ENCODE data around the gene GALNT7. TPM values are rescaled to one million over a fixed set of nuclear protein-coding genes. Genes with fewer than 3 reads are reported as not detected.

The GALNT7 gene
- total RNA-seq, 1 donor from 2014 or later = 16.9 TPM

GRCh38 chr4:173235050-173235449 lies 66.4 kb downstream of the GALNT7 start:
- no peaks in the 10 kb centered on the region for H3K27me3 Mint-ChIP-seq
- TF ChIP-seq, protein P1, sequence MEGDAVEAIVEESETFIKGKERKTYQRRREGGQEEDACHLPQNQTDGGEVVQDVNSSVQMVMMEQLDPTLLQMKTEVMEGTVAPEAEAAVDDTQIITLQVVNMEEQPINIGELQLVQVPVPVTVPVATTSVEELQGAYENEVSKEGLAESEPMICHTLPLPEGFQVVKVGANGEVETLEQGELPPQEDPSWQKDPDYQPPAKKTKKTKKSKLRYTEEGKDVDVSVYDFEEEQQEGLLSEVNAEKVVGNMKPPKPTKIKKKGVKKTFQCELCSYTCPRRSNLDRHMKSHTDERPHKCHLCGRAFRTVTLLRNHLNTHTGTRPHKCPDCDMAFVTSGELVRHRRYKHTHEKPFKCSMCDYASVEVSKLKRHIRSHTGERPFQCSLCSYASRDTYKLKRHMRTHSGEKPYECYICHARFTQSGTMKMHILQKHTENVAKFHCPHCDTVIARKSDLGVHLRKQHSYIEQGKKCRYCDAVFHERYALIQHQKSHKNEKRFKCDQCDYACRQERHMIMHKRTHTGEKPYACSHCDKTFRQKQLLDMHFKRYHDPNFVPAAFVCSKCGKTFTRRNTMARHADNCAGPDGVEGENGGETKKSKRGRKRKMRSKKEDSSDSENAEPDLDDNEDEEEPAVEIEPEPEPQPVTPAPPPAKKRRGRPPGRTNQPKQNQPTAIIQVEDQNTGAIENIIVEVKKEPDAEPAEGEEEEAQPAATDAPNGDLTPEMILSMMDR (IDR thresholded peaks at IDR 0.05) = no peak
- ChIA-PET CTCF (no interaction called here), POLR2A (no interaction called here)
- no peak overlapping the region for H3K27ac Mint-ChIP-seq
- DNase-seq (no peak), ATAC-seq (ENCODE audit: low read depth) (no peak)
- peaks cover 3% of the 10 kb centered on the region for H3K36me3 Mint-ChIP-seq (ENCODE audit: low read depth)
- intact Hi-C loops (cut with micrococcal nuclease) = no loop called here
- no peak overlapping the region for H3K4me3 Mint-ChIP-seq
- H3K4me1 Mint-ChIP-seq = peaks cover 12% of the 10 kb centered on the region
- no peaks in the 10 kb centered on the region for H3K9me3 Mint-ChIP-seq

DNA sequence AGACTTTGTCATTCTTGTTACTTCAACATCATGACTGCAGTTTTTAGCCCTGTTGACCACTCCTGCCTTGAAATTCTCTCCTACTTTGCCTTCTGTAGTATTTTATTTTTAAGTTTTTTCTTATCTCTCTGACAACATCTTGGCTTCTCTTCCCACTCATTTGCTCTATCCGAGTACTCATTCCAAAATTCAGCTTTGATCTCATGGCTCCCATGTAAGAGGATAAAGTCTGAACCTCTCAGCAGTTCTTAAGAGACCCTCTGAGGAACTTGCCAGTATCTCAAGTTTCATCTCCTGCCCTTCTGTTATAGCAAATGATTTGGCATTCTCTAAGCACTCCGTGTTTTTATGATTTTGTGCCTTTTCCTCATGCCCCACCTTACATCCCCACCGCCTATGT lies 67.7 kb downstream of the GALNT7 start:
- peaks cover 3% of the 10 kb centered on the region for H3K36me3 Mint-ChIP-seq (ENCODE audit: low read depth)
- ATAC-seq (ENCODE audit: low read depth) (no peak), DNase-seq (no peak)
- H3K9me3 Mint-ChIP-seq = no peaks in the 10 kb centered on the region
- no peak overlapping the region for H3K27ac Mint-ChIP-seq
- TF ChIP-seq, protein P1 (IDR thresholded peaks at IDR 0.05) = no peak
- peaks cover 9% of the 10 kb centered on the region for H3K4me1 Mint-ChIP-seq
- intact Hi-C loops (cut with micrococcal nuclease) = no loop called here
- POLR2A ChIA-PET = no interaction called here
- no peaks in the 10 kb centered on the region for H3K27me3 Mint-ChIP-seq
- CTCF ChIA-PET = interaction anchor here (1.1 kb wide), 1 partner anchor 223 kb away, joined by 3 read pairs; no protein-coding TSS in a partner anchor
- H3K4me3 Mint-ChIP-seq = no peak overlapping the region

DNA sequence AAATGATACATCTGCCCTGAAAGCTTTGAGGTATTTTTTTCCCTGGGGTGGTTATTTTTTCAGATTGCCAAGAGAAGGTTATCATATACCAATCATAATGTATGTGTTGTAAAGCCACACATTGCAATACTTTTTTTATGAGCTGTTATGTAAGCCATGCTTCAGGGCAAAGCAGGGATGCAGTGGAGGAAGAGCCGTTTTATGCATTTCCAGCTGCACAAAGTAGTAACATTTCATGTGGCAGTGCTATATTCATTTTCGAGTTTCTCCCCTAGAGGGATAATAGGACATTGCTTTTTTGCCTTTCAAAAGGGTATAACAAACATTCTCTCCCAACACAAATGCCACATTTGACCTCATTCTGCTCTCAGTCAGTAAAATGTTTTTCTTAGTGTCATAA lies 68.5 kb downstream of the GALNT7 start:
- intact Hi-C loops (cut with micrococcal nuclease) = no loop called here
- Mint-ChIP-seq H3K9me3 (no peaks in the 10 kb centered on the region), H3K36me3 (ENCODE audit: low read depth) (peaks cover 3% of the 10 kb centered on the region), H3K27ac (no peak overlapping the region), H3K4me1 (peaks cover 2% of the 10 kb centered on the region), H3K4me3 (no peak overlapping the region), H3K27me3 (no peaks in the 10 kb centered on the region)
- ChIA-PET POLR2A (no interaction called here), CTCF (interaction anchor here (1.0 to 1.1 kb wide), 2 partner anchors 9 to 223 kb away, joined by 3 read pairs; no protein-coding TSS in a partner anchor)
- DNase-seq = no peak
- ATAC-seq (ENCODE audit: low read depth) = no peak
- TF ChIP-seq, protein P1 (IDR thresholded peaks at IDR 0.05) = no peak

DNA sequence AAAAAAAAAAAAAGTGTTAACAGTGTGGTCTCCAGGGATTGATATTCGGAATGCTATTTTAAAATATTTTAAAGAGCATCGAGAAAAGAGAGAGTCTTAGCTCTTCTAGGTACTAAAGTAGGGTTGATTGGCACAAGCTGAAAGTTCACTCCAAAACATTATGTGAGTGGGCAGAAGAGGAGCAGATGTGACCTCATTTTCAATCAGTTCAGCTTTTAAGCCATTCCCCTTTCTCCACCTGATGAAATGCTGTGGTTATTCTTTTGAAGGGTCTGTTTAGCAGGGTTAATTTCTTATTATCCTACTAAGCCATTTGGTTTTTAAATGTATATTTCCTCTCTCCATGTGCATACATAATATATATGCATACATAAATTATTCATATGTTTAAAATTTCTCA lies 69.2 kb downstream of the GALNT7 start:
- Mint-ChIP-seq H3K9me3 (no peaks in the 10 kb centered on the region), H3K4me1 (peaks cover 6% of the 10 kb centered on the region), H3K27ac (no peak overlapping the region), H3K4me3 (no peak overlapping the region), H3K36me3 (ENCODE audit: low read depth) (peaks cover 3% of the 10 kb centered on the region), H3K27me3 (no peaks in the 10 kb centered on the region)
- ATAC-seq (ENCODE audit: low read depth) = no peak
- ChIA-PET POLR2A (no interaction called here), CTCF (interaction anchor here (1.0 to 1.3 kb wide), 3 partner anchors 9 to 224 kb away, joined by 3 read pairs; no protein-coding TSS in a partner anchor)
- intact Hi-C loops (cut with micrococcal nuclease) = no loop called here
- TF ChIP-seq, protein P1 (IDR thresholded peaks at IDR 0.05) = no peak
- no peak for DNase-seq

- intact Hi-C loops (cut with micrococcal nuclease) = no loop called here
- Mint-ChIP-seq H3K4me1 (peaks cover 33% of the 10 kb centered on the region), H3K36me3 (ENCODE audit: low read depth) (peaks cover 2% of the 10 kb centered on the region), H3K4me3 (no peak overlapping the region), H3K27ac (no peak overlapping the region), H3K9me3 (no peaks in the 10 kb centered on the region), H3K27me3 (no peaks in the 10 kb centered on the region)
- CTCF ChIA-PET = interaction anchor here (0.6 kb wide), 1 partner anchor 1078 kb away, joined by 3 read pairs; no protein-coding TSS in a partner anchor
- TF ChIP-seq, protein P1 (IDR thresholded peaks at IDR 0.05) = no peak
- POLR2A ChIA-PET = no interaction called here
- DNase-seq (no peak), ATAC-seq (ENCODE audit: low read depth) (no peak)
These were observed 72.1 kb downstream of the GALNT7 start for GRCh38 chr4:173240696-173241095.
